WTC11 (cell line): ENCODE data around the gene GUCD1. TPM values are rescaled to one million over a fixed set of nuclear protein-coding genes. Genes with fewer than 3 reads are reported as not detected.

Experiments used
- ATAC-seq: fragments of 200-7000 bp; cut with Tn5 transposase; 2 replicates; pipeline ENCODE4 v1.10.0; 2021; ENCODE audit warnings: mild to moderate bottlenecking, moderate library complexity
- CTCF ChIA-PET: fragments of 300-600 bp; sonication (Branson Sonifier 250); formaldehyde crosslinking; loops from one replicate; lab custom pipeline; 2021; ENCODE audit warnings: antibody characterized with exemption; lab: Charles Lee
- POLR2A ChIA-PET: fragments of 350-600 bp; sonication (Branson Sonifier 250); formaldehyde crosslinking; loops from one replicate; lab custom pipeline; 2021; ENCODE audit warnings: antibody characterized with exemption; lab: Charles Lee
- DNase-seq: peaks from one replicate; pipeline ENCODE4 v3.0.0; 2021; ENCODE audit warnings: low spot score
- H3K27ac Mint-ChIP-seq: 2 replicates; pipeline ENCODE4 v1.8.0; 2021; ENCODE audit warnings: mixed read lengths
- H3K27me3 Mint-ChIP-seq: 2 replicates; pipeline ENCODE4 v1.8.0; 2021; ENCODE audit warnings: low read depth, mild to moderate bottlenecking, moderate library complexity, mixed read lengths
- H3K36me3 Mint-ChIP-seq: 2 replicates; pipeline ENCODE4 v1.8.0; 2021; ENCODE audit warnings: mixed read lengths
- H3K4me1 Mint-ChIP-seq: 2 replicates; pipeline ENCODE4 v1.8.0; 2022; ENCODE audit warnings: mixed read lengths
- H3K4me3 Mint-ChIP-seq: 2 replicates; pipeline ENCODE4 v1.8.0; 2021; ENCODE audit warnings: mild to moderate bottlenecking, moderate library complexity, mixed read lengths
- H3K9me3 Mint-ChIP-seq: 2 replicates; pipeline ENCODE4 v1.8.0; 2021; ENCODE audit warnings: mixed read lengths
- ATF6 ChIP-seq: sonication (generic); formaldehyde crosslinking; IDR thresholded peaks from 2 replicates; pipeline ENCODE4 v1.8.1; 2023; ENCODE audit warnings: mild to moderate bottlenecking, missing genetic modification reagents
- E2F4 ChIP-seq: sonication (generic); formaldehyde crosslinking; IDR thresholded peaks from 2 replicates; pipeline ENCODE4 v1.8.1; 2022; ENCODE audit warnings: low read depth, mild to moderate bottlenecking, moderate library complexity, missing genetic modification reagents, borderline replicate concordance
- GABPB1 ChIP-seq: sonication (generic); formaldehyde crosslinking; IDR thresholded peaks from 2 replicates; pipeline ENCODE4 v1.8.1; 2023; ENCODE audit warnings: mild to moderate bottlenecking, missing genetic modification reagents
- IRF1 ChIP-seq: sonication (generic); formaldehyde crosslinking; IDR thresholded peaks from 2 replicates; pipeline ENCODE4 v1.8.0; 2023; ENCODE audit warnings: missing genetic modification reagents
- MLX ChIP-seq: sonication (generic); formaldehyde crosslinking; IDR thresholded peaks from 2 replicates; pipeline ENCODE4 v1.8.1; 2023; ENCODE audit warnings: mild to moderate bottlenecking, missing genetic modification reagents, moderate library complexity
- NR1H2 ChIP-seq: sonication (generic); formaldehyde crosslinking; IDR thresholded peaks from 2 replicates; pipeline ENCODE4 v1.9.0; 2021; ENCODE audit warnings: mild to moderate bottlenecking, moderate library complexity, missing genetic modification reagents
- NR2C2 ChIP-seq: sonication (generic); formaldehyde crosslinking; IDR thresholded peaks from 2 replicates; pipeline ENCODE4 v1.8.0; 2022; ENCODE audit warnings: mild to moderate bottlenecking, missing genetic modification reagents
- SMAD4 ChIP-seq: sonication (generic); formaldehyde crosslinking; IDR thresholded peaks from 2 replicates; pipeline ENCODE4 v1.8.0; 2022; ENCODE audit warnings: mild to moderate bottlenecking, missing genetic modification reagents
- TEAD1 ChIP-seq: sonication (generic); formaldehyde crosslinking; IDR thresholded peaks from 2 replicates; pipeline ENCODE4 v1.8.0; 2022; ENCODE audit warnings: mild to moderate bottlenecking, missing genetic modification reagents
- ZNF281 ChIP-seq: sonication (generic); formaldehyde crosslinking; IDR thresholded peaks from 2 replicates; pipeline ENCODE4 v1.8.0; 2023; ENCODE audit warnings: mild to moderate bottlenecking, missing genetic modification reagents
- ZNF425 ChIP-seq: fragments of 250-450 bp; sonication (Bioruptor Pico); conservative IDR thresholded peaks from 2 replicates; pipeline ENCODE4 v1.9.0; 2021; ENCODE audit warnings: mild to moderate bottlenecking
- ZSCAN18 ChIP-seq: fragments of 250-450 bp; sonication (Bioruptor Pico); IDR thresholded peaks from 2 replicates; pipeline ENCODE4 v2.1.2; 2022; ENCODE audit warnings: mild to moderate bottlenecking, moderate library complexity
- total RNA-seq: library from RNA; stranded (reverse); gene quantifications from 3 replicates; pipeline ENCODE4 v1.2.3, GENCODE V29; 2021

GUCD1 gene
- total RNA-seq, 1 experiment from 2014 or later = 105 TPM

GRCh38 chr22:24582056-24582814, 27.3 kb upstream of the GUCD1 start:
- no peaks in the 10 kb centered on the region for H3K27me3 Mint-ChIP-seq

More at GRCh38 chr22:24582056-24582814, 27.3 kb upstream of the GUCD1 start:
- no peaks in the 10 kb centered on the region for H3K9me3 Mint-ChIP-seq
- ATAC-seq = no peak
- TF ChIP-seq ZSCAN18 (CRISPR knock-in tag) (no peak), E2F4 (CRISPR knock-in tag) (no peak), SMAD4 (CRISPR knock-in tag) (no peak), IRF1 (CRISPR knock-in tag) (no peak), ZNF281 (CRISPR knock-in tag) (no peak), GABPB1 (CRISPR knock-in tag) (no peak), MLX (CRISPR knock-in tag) (no peak), NR2C2 (no peak), ZNF425 (CRISPR knock-in tag) (no peak), TEAD1 (no peak), NR1H2 (no peak), ATF6 (no peak)
- H3K4me1 Mint-ChIP-seq = no peaks in the 10 kb centered on the region
- no peak for DNase-seq
- H3K36me3 Mint-ChIP-seq = no peaks in the 10 kb centered on the region
- H3K27ac Mint-ChIP-seq = no peak overlapping the region
- H3K4me3 Mint-ChIP-seq = no peak overlapping the region
- CTCF ChIA-PET = no interaction called here
- POLR2A ChIA-PET = no interaction called here
